GM19351 (cell line): ENCODE results near the gene GEMIN2.
"Not testable (repeated sequence)": the region's sequence is repeated elsewhere in the genome, so short reads cannot be mapped to it uniquely, and the experiment has no call there.

Experiments used
- ATAC-seq: cut with Tn5 transposase; IDR thresholded peaks from one replicate; pipeline ENCODE4 v1.9.1; 2021; ENCODE audit warnings: mild to moderate bottlenecking, moderate library complexity; ENCODE audit not compliant: unreplicated experiment

The GEMIN2 gene

GRCh38 chr14:39114073-39114838 lies at the start of gene GEMIN2:
GEMIN2 (plus strand) TSS chr14:39114323; CDS start chr14:39114339, 16 bp downstream.
- ATAC-seq: peak; percentile 86

- ATAC-seq: not testable (repeated sequence)
Measured at GRCh38 chr14:39069169-39069805, 44.8 kb upstream of the GEMIN2 start.

GRCh38 chr14:39069923-39070322 lies 44.2 kb upstream of the GEMIN2 start:
- ATAC-seq: no peak

- ATAC-seq: no peak
Measured at GRCh38 chr14:39071096-39071495, 43.0 kb upstream of the GEMIN2 start.

GRCh38 chr14:39080886-39081285 lies 33.2 kb upstream of the GEMIN2 start:
- ATAC-seq: no peak

GRCh38 chr14:39083127-39083526 lies 31.0 kb upstream of the GEMIN2 start:
- ATAC-seq: no peak

GRCh38 chr14:39085933-39086332 lies 28.2 kb upstream of the GEMIN2 start:
- ATAC-seq: no peak

GRCh38 chr14:39087493-39087892 lies 26.6 kb upstream of the GEMIN2 start:
- ATAC-seq: no peak

GRCh38 chr14:39090548-39091111 lies 23.5 kb upstream of the GEMIN2 start:
- no peak for ATAC-seq

- no peak for ATAC-seq
Measured at GRCh38 chr14:39091716-39092115, 22.4 kb upstream of the GEMIN2 start.

GRCh38 chr14:39094515-39094914 lies 19.6 kb upstream of the GEMIN2 start:
- ATAC-seq: no peak

- ATAC-seq: no peak
Measured at GRCh38 chr14:39097159-39097558, 17.0 kb upstream of the GEMIN2 start.

- not testable (repeated sequence) for ATAC-seq
Measured at GRCh38 chr14:39099215-39099614, 14.9 kb upstream of the GEMIN2 start.

- ATAC-seq: no peak
Measured at GRCh38 chr14:39099748-39100147, 14.4 kb upstream of the GEMIN2 start.

GRCh38 chr14:39102265-39102968 lies 11.7 kb upstream of the GEMIN2 start:
- no peak for ATAC-seq

GRCh38 chr14:39102969-39103957 lies 10.9 kb upstream of the GEMIN2 start, which contains the start of gene SEC23A:
SEC23A (minus strand) TSS chr14:39103235; CDS start chr14:39096118, 7,117 bp downstream.
- peak; percentile 85 for ATAC-seq

GRCh38 chr14:39104078-39104801 lies 9.9 kb upstream of the GEMIN2 start:
- ATAC-seq: not testable (repeated sequence)

GRCh38 chr14:39107591-39107996 lies 6.5 kb upstream of the GEMIN2 start:
- peak; percentile 28 for ATAC-seq

GRCh38 chr14:39108791-39109190 lies 5.3 kb upstream of the GEMIN2 start:
- no peak for ATAC-seq
